ENCODE results near the gene ATG9A. TPM values are rescaled to one million over a fixed set of nuclear protein-coding genes. Genes with fewer than 3 reads are reported as not detected.

Gene ATG9A
- total and polyA plus RNA-seq, 2 of the 8 experiments (the other 6 are each of a cell fraction or from before 2014, with no cell fraction given), result 43.6 to 66.8 TPM

- TF ChIP-seq RAD21 (IDR thresholded peaks at IDR 0.05 in 1 of 2, conservative IDR thresholded peaks at IDR 0.05 in 1 of 2; ENCODE audit: low read depth in 2 of 2, low read length in 2 of 2), result peak; percentile 18 to 24; a peak in 2 of 4 replicates
- TF ChIP-seq EGR1 (IDR thresholded peaks at IDR 0.05; ENCODE audit: borderline replicate concordance, low read depth, low read length), result no peak
- TF ChIP-seq POU5F1 (IDR thresholded peaks at IDR 0.05; ENCODE audit: low read depth, low read length), result no peak
- TF ChIP-seq EP300 (IDR thresholded peaks at IDR 0.05; ENCODE audit: borderline replicate concordance in 1 of 2, low read depth in 2 of 2, low read length in 2 of 2), result no peak
Observed at GRCh38 chr2:219247678-219248642, 18.5 kb upstream of the ATG9A start (continued).
